Sigmoid colon (tissue), 4 donors: ENCODE data around the gene MAP4K4.

Experiments used
- CTCF ChIP-seq, 4 experiments: fragments of 450-650 bp in 3 of 4; fragments of 200-600 bp in 1 of 4; IDR thresholded peaks; one replicate each; pipeline ENCODE4 v1.5.1; 2016 to 2019; ENCODE audit warnings: antibody characterized with exemption in 4 of 4, mild to moderate bottlenecking in 3 of 4, moderate library complexity in 2 of 4
- EP300 ChIP-seq, 4 donors: sonication (generic); formaldehyde crosslinking; IDR thresholded peaks; one replicate each; pipeline ENCODE4 v1.6.1; 2017; ENCODE audit warnings: antibody characterized with exemption in 4 of 4

DNA sequence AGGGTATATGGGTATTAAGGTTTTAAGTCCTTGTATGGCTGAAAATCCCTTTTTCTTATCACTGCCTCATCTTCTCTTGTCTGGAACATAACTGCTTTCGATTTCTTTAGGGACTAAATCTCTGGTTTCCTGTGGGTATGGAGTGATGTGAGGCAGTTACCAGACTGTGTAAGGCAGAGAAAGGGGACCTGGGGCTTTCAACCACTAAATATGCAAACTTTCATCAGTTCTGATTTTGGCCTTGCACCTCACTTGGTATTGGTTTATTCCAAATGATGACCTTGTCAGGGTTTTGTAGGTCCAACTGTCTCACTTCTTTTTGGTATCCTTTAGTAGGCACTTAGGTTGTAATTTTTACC is 9.3 kb downstream of the MAP4K4 start:
- TF ChIP-seq EP300 (IDR thresholded peaks at IDR 0.05) = no peak
- no peak for TF ChIP-seq CTCF (IDR thresholded peaks at IDR 0.05)
